PFSK-1 (cell line): Measurements from ENCODE around the gene NSG2.

Experiments used
- FOXP2 ChIP-seq: optimal IDR thresholded peaks from 2 replicates; pipeline ENCODE3; 2011; ENCODE audit warnings: borderline replicate concordance, control low read depth, inconsistent platforms; ENCODE audit not compliant: insufficient read depth; ENCODE audit errors: extremely low read length, extremely low read depth
- POLR2AphosphoS5 ChIP-seq: IDR thresholded peaks from 2 replicates; pipeline ENCODE4 v1.6.1; 2012; ENCODE audit warnings: low read depth, mild to moderate bottlenecking, control low read depth, low read length, moderate library complexity
- REST ChIP-seq, 2 experiments: IDR thresholded peaks; 2 replicates each; pipeline versions ENCODE4 v1.6.1 to v1.8.0; 2011 to 2012; ENCODE audit warnings: low read depth in 2 of 2, low read length in 2 of 2, control low read depth in 1 of 2, inconsistent platforms in 1 of 2, mild to moderate bottlenecking in 1 of 2, moderate library complexity in 1 of 2; ENCODE audit not compliant: insufficient read depth in 1 of 2
- SIN3A ChIP-seq: IDR thresholded peaks from 2 replicates; pipeline ENCODE4 v1.6.1; 2012; ENCODE audit warnings: mild to moderate bottlenecking, low read length, moderate library complexity, borderline replicate concordance; ENCODE audit not compliant: insufficient read depth
- TAF1 ChIP-seq: IDR thresholded peaks from 2 replicates; pipeline ENCODE4 v1.6.1; 2012; ENCODE audit warnings: low read length, control low read depth, borderline replicate concordance; ENCODE audit not compliant: insufficient read depth

The NSG2 gene

GRCh38 chr5:174118823-174119467, 73.4 kb downstream of the NSG2 start:
- TF ChIP-seq FOXP2 (no peak), SIN3A (no peak), TAF1 (no peak), POLR2AphosphoS5 (no peak), REST (IDR thresholded peaks at IDR 0.05; ENCODE audit: insufficient read depth in 1 of 2, low read depth in 2 of 2, low read length in 2 of 2) (no peak)

- TF ChIP-seq TAF1 (no peak), FOXP2 (no peak), SIN3A (no peak), REST (IDR thresholded peaks at IDR 0.05; ENCODE audit: insufficient read depth in 1 of 2, low read depth in 2 of 2, low read length in 2 of 2) (no peak), POLR2AphosphoS5 (no peak)
These were observed 74.0 kb downstream of the NSG2 start for GRCh38 chr5:174119468-174119881.

- TF ChIP-seq SIN3A = no peak
- no peak for TF ChIP-seq REST (IDR thresholded peaks at IDR 0.05; ENCODE audit: insufficient read depth in 1 of 2, low read depth in 2 of 2, low read length in 2 of 2)
- no peak for TF ChIP-seq FOXP2
These were observed 75.0 kb downstream of the NSG2 start for GRCh38 chr5:174120401-174121005.

DNA sequence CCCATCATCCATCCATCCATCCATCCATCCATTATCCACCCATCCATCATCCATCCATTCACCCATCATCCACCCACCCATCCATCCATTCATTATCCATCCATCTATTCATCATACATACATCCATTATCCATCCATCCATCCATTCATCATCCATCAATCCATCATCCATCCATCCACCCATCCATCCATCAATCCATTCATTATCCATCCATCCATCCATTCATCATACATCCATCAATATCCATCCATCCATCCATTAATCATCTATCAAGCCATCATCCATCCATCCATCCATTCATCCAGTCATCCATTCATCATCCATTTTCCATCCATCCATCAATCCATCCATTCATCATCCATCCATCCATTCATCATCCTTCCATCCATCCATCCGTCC, 89.0 kb downstream of the NSG2 start:
- TF ChIP-seq REST (IDR thresholded peaks at IDR 0.05; ENCODE audit: insufficient read depth in 1 of 2, low read depth in 2 of 2, low read length in 2 of 2) (no peak), TAF1 (no peak), SIN3A (no peak)

DNA sequence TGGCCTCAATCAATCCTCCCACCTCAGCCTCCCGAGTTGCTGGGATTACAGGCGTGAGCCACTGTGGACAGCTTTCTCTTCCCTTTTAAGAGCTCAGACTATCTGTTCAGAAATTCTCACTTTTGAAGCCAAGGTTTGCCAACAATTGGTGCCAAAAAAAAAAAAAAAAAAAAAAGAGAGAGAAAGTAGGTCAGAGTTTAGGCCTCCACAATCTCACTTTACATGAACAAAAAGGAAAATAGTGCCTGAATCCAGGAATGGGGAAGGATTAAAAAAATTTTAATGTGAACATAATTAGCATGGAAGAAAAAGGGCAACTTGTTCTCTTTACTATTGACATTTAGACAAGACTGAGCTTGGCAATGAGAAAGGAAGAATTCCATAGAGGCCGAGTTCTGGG, 94.1 kb downstream of the NSG2 start:
- TF ChIP-seq TAF1 (no peak), SIN3A (no peak)
